ENCODE data around the gene DGUOK.
"Not testable (repeated sequence)": the region's sequence is repeated elsewhere in the genome, so short reads cannot be mapped to it uniquely, and the experiment has no call there.

Gene DGUOK

GRCh38 chr2:73902284-73902683 lies 24.4 kb upstream of the DGUOK start:
- no peak for DNase-seq

DNA sequence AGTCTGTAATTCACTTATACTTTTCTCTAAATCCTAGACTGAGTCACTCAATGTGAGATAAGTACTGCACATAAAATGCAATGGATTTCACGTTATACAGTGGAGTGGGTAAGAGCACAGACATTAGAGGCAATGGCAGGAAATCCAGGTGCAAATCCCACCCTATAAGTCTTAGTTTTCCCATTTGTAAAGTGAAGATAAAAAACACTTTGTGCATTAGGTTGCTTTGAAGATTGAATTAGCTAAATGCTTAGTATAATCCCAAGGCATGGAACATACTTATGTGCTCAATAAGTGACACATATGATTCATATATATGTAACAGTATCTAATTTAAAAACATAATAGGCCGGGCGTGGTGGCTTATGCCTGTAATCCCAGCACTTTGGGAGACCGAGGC lies 23.4 kb upstream of the DGUOK start:
- DNase-seq: no peak

DNA sequence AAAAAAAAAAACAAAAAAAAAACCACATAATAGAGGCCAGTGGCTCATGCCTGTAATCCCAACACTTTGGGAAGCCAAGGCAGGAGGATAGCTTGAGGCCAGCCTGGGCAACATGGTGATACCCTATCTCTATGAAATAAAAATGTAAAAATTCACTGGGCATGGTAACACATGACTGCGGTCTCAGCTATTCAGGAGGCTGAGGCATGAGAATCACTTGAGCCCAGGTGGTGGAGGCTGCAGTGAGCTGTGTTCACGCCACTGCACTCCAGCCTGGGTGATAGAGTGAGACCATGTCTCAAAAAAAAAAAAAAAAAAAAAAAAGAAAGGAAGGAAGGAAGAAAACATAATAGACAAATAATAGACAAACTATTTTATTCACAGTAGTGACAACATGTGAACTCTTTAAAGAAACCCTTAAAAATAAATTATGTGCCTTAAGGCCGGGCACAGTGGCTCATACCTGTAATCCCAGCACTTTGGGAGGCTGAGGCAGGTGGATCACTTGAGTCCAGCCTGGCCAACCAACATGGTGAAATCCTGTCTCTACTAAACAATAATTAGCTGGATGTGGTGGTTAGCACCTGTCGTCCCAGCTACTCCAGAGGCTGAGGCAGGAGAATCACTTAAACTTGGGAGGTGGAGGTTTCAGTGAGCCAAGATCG lies 22.6 kb upstream of the DGUOK start:
- DNase-seq: not testable (repeated sequence)

- no peak for DNase-seq
These were observed 21.7 kb upstream of the DGUOK start for GRCh38 chr2:73904952-73905351.

- no peak for DNase-seq
These were observed 19.7 kb upstream of the DGUOK start for GRCh38 chr2:73906847-73907505.

- DNase-seq: peak; percentile 66 to 69
These were observed 18.7 kb upstream of the DGUOK start for GRCh38 chr2:73907840-73908452.

- no peak for DNase-seq
These were observed 17.7 kb upstream of the DGUOK start for GRCh38 chr2:73908689-73909652.

- DNase-seq: no peak
These were observed 15.7 kb upstream of the DGUOK start for GRCh38 chr2:73910873-73911547.

DNA sequence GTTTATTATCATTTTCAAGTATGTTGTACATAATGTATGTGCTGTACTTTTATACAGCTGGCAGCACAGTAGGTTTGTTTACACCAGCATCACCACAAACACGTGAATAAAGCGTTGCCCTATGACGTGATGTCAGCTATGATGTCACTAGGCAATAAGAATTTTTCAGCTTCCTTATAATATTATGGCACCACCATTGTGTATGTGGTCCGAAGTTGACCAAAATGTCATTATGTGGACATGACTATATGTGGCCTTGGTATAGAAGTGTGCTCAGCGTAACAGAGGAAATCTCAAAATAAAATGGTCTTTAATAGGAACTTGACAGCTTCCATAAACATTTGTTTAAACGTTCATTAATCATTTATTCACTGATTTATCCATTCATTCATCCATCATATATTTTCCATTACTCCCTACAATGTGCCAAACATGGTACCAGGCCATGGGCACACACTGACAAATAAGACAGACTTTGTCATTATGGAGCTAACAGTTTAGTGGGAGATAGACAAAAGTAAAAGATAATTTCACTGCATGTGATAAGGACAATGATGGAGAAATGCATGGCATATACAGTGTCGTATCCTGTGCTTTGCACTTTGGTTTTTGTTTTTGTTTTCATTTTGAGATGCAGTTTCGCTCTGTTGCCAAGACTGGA lies 15.0 kb upstream of the DGUOK start:
- no peak for DNase-seq

DNA sequence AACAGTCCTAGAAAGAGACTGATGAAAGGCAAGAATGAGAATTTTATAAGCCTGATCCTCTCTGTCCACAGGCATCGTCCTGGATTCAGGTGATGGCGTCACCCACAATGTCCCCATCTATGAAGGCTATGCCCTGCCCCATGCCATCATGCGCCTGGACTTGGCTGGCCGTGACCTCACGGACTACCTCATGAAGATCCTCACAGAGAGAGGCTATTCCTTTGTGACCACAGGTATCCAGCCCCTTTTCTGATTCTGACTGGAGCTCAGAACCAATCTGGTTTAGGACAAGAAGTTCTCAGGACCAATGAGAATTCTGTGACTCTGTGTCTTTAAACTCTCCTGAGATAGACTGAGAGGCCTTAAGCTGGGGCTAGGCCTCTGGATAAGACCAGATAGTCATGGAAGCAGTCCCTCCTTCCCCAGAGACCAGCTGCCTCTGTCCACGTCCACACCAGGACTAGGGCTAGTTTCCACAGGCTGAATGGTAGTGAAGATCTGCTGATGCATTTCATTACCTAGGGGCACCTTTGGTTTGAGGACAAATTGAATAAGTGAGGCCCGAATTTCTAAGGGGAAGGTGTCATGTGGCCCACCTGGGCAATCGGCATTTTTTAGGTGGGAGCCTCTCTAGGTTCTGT lies 13.1 kb upstream of the DGUOK start:
- no peak for DNase-seq

GRCh38 chr2:73914667-73915066 lies 12.0 kb upstream of the DGUOK start:
- DNase-seq: no peak

- DNase-seq: no peak
These were observed 11.2 kb upstream of the DGUOK start for GRCh38 chr2:73915437-73915993.

DNA sequence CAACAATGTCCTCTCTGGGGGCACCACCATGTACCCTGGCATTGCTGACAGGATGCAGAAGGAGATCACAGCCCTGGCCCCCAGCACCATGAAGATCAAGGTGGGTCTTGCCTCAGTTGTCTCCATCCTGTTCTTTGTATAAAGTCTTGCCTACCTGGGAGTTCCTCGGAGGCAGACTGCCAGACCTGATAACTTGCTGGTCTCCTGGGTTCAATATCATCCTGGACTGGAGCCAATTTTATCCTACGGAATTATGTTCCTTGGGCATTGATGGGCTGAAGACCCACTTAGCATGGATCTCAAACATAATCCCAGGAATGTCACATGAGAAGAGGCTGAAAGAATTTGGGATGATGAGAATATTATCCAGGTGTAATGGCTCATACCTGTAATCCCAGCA lies 10.0 kb upstream of the DGUOK start:
- DNase-seq: no peak

DNA sequence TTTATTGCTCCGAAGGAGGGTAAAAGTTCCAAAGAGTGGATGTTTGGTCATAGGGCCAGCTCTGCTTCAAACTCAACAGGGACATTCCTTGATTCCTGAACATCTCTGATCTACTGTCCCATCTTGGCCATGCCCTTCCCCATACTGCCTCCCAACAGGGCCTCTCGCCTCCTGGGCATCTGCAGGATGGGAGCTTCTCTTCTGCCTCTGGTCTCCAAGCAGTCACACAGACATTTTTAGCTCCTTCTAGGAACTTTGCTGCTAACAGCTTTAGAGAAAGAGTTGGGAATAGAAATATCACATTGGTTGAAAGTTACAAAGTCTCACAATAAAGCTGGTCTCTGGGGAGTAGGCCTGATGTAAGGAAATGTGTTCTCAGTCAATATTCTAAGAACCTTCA lies 9.4 kb upstream of the DGUOK start:
- no peak for DNase-seq

GRCh38 chr2:73917696-73918207 lies 8.9 kb upstream of the DGUOK start:
- no peak for DNase-seq

GRCh38 chr2:73918856-73919255 lies 7.8 kb upstream of the DGUOK start:
- DNase-seq: no peak

DNA sequence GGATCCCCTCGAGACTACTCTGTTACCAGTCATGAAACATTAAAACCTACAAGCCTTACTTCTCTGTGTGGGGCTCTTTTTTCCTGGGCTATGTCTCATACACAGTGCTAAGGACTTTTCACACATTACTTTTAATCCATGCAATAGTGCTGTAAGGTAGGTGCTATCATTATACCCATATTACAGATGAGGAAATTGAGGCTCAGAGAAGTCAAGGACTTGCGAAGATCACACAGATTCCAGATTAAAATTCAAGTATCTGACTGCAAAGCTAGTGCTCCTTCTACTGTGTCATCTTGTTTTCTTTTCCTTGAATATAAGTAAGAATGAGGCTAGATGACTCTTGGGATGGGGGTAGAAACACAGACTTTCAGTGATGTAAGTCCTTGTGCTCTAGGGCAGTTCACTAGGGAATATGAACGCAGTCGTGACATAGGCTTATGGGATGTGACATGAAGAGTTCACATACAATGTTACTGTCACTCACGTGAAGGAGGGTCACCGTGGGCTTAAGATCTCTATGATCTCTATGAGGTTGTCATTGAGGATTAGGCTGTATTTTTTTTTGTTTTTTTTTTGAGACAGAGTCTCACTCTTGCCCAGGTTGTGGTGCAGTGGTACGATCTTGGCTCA lies 7.0 kb upstream of the DGUOK start:
- no peak for DNase-seq

- peak; percentile 26 to 37 for DNase-seq
These were observed 5.8 kb upstream of the DGUOK start for GRCh38 chr2:73920577-73921545.

GRCh38 chr2:73921581-73921980 lies 5.1 kb upstream of the DGUOK start:
- DNase-seq: no peak
